HUES64 (cell line): ENCODE data around the gene B3GNT5.

Experiments used
- H3K27ac ChIP-seq: 2 replicates; pipeline ENCODE4 v1.7.0; 2013; ENCODE audit warnings: low read depth, low read length, inconsistent platforms
- H3K27me3 ChIP-seq: 2 replicates; pipeline ENCODE4 v1.6.1; 2013; ENCODE audit warnings: mild to moderate bottlenecking, low read length; ENCODE audit not compliant: insufficient read depth
- H3K36me3 ChIP-seq: 2 replicates; pipeline ENCODE4 v1.6.1; 2013; ENCODE audit warnings: mild to moderate bottlenecking, low read length; ENCODE audit not compliant: insufficient read depth
- H3K4me1 ChIP-seq: 2 replicates; pipeline ENCODE4 v1.6.1; 2013; ENCODE audit warnings: mild to moderate bottlenecking, low read length, moderate library complexity; ENCODE audit not compliant: insufficient read depth
- H3K4me3 ChIP-seq: 2 replicates; pipeline ENCODE4 v1.5.1; 2013; ENCODE audit warnings: mild to moderate bottlenecking, low read length, moderate library complexity
- H3K9ac ChIP-seq: 2 replicates; pipeline ENCODE4 v1.6.1; 2013; ENCODE audit warnings: mild to moderate bottlenecking, low read depth, low read length
- H3K9me3 ChIP-seq: 2 replicates; pipeline ENCODE4 v1.6.1; 2013; ENCODE audit warnings: low read depth, low read length; ENCODE audit not compliant: insufficient read depth
- WGBS: fragments of 150-250, 120-280 bp; methylation state at CpG from one replicate; pipeline ENCODE4 v1.1.7; 2013; ENCODE audit warnings: missing lambda C conversion rate; 5-methylcytosine and 5-hydroxymethylcytosine counted together

The B3GNT5 gene

DNA sequence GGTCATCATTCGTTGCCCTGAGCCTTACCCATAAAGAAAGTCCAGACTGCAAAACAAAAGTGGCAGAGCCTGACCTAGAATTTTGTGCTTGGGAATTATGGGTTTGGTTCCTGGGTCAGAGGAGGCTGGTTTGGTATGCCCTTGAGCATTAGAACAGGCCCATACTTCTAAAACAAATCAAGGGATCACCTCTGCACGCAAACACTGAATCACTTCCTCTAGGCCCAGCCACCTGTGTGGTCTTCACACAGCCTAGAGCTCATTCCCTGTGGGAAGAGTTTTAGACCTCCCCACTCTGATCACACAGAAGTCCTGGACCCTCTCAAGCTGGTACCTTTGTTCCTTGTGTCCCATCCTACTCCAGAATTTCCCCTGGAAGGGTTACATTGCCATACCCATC is 59.4 kb downstream of the B3GNT5 start:
- H3K27me3 ChIP-seq, result no peaks in the 10 kb centered on the region
- no peak overlapping the region for H3K4me3 ChIP-seq
- no peak overlapping the region for H3K9ac ChIP-seq
- H3K27ac ChIP-seq, result no peak overlapping the region
- WGBS, result 96% methylated on average over 2 of the region's 2 CpGs
- no peaks in the 10 kb centered on the region for H3K4me1 ChIP-seq
- H3K36me3 ChIP-seq, result peaks cover 16% of the 10 kb centered on the region
- no peaks in the 10 kb centered on the region for H3K9me3 ChIP-seq

DNA sequence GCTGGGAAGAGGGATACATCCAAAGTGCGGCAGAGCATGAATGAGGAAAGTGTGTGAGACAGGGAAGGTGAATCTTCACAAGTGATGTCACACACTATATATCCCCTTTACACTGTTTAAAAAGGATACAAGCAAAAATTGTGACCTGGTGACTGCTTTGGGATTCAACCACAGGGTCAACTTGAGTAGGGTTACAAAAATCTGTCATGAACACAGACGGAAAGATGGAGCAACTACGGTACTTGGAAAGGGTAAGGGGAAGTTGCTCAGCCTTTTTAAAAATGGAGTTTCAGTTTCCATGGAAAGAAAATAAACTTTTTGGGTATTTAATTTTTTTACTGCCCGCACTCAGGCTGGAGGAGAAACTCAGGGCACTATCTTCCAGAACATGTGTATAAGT is 60.3 kb downstream of the B3GNT5 start:
- Histone ChIP-seq H3K36me3 (peaks cover 16% of the 10 kb centered on the region), H3K4me3 (no peak overlapping the region), H3K9me3 (no peaks in the 10 kb centered on the region), H3K9ac (no peak overlapping the region), H3K4me1 (no peaks in the 10 kb centered on the region), H3K27ac (no peak overlapping the region), H3K27me3 (no peaks in the 10 kb centered on the region)
- WGBS, result 94% methylated on average over 4 of the region's 4 CpGs

DNA sequence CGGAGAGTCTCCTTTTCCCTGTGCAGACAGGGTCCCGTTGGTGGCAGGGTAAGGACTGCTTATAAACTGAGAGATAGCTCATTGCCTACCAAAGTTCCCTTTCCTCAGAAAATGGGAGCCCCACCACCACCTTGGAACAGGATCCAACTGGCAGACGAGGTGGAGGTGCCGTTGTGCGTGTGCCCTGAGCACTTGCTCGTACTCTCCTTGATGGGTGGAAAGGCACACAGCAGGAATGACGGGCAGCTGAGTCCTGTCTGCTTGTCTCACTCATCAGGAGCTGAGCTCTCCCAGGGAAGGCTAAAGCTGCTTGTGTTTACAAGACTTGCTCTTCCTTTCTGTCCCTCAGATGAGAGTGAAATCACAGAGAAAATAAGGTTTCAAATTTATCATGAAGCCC is 60.7 kb downstream of the B3GNT5 start:
- H3K4me3 ChIP-seq, result no peak overlapping the region
- peaks cover 16% of the 10 kb centered on the region for H3K36me3 ChIP-seq
- 91% methylated on average over 7 of the region's 7 CpGs for WGBS
- no peak overlapping the region for H3K27ac ChIP-seq
- H3K9me3 ChIP-seq, result no peaks in the 10 kb centered on the region
- no peak overlapping the region for H3K9ac ChIP-seq
- H3K27me3 ChIP-seq, result no peaks in the 10 kb centered on the region
- H3K4me1 ChIP-seq, result no peaks in the 10 kb centered on the region

DNA sequence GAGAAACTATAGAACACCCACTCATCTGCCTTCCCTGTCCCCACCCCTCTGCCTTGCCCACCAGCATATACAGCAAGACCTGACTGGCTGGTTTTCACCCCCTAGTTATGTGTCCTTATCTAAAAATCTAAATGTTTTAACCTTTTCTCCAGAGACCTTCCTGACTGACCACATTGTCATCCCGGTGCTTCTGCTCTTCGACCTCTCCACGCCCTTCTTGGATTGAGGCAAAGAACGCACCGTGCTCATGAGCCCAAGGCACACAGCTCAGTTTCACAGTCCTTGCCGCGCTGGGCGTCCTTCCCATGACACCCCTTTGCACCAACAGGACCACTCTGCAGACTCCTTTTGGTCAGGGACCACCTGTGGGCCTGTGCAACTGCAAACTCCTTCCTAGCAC is 62.7 kb downstream of the B3GNT5 start:
- Histone ChIP-seq H3K9ac (no peak overlapping the region), H3K36me3 (peaks cover 6% of the 10 kb centered on the region), H3K4me3 (no peak overlapping the region), H3K27me3 (no peaks in the 10 kb centered on the region), H3K27ac (no peak overlapping the region), H3K9me3 (no peaks in the 10 kb centered on the region), H3K4me1 (no peaks in the 10 kb centered on the region)
- 94% methylated on average over 8 of the region's 8 CpGs for WGBS

DNA sequence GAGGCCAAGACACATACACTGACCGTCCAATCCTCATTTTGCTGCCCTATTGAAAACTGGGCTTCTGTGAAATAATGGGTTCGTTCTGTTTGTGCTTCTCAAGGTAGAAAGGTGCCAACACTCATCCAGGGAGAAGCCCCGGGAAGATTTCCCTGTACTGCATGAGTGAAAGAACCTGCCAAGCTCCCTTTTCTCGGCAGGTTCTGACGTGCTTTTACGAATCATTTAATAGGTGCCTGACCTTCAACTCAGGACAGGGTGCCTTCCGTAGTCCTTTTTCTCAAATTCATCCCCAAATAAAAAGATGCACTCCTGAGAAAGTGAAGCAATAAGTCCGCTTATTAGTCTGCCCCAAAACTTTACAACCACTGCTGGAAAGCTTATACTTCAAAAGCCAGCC is 64.2 kb downstream of the B3GNT5 start:
- no peak overlapping the region for H3K9ac ChIP-seq
- no peaks in the 10 kb centered on the region for H3K4me1 ChIP-seq
- H3K36me3 ChIP-seq, result no peaks in the 10 kb centered on the region; the same call in 1 of the 2 replicates
- no peaks in the 10 kb centered on the region for H3K27me3 ChIP-seq
- H3K9me3 ChIP-seq, result no peaks in the 10 kb centered on the region
- no peak overlapping the region for H3K4me3 ChIP-seq
- 93% methylated on average over 8 of the region's 8 CpGs for WGBS
- no peak overlapping the region for H3K27ac ChIP-seq

DNA sequence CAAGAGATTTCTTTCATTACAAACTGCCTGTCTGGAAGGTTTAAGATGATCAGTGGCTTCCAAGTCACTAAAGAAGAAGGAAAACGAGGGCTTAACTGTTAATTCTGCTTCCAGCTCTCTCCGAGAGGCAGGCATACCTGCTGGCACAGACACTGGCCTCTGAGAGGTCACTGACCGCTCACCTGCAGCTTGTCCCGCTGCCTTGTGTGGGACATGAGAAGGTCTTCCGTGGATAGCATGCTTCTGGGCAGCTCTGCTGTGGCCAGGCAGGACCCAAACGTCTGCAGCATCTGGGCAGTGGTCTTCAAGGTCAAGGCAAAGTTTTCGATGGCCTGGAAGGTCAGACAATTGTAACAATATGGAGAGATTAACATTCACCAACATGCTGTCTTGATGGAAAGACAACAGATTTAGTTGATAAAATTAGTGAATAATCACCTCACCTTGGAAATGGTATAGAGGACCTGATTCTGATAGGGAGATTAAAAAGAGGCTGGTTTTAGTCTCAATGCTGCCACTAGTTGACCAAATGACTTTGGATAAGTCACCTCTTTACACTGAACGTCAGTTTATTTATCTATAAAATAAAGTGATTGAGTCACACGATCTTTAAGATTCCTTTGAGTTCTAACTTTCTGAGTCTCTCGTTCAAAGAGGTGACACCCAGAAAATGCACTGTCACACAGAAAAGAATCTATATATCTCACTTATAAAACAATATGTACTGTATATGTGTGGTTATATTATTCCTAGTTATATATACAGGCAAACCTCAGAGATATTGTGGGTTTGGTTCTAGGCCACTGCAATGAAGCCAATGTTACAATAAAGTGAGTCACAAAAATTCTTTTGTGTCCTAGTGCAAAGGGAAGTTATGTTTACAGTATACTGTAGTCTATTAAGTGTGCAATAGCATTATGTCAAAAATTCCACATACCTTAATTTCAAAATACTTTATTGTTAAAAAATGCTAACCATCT is 65.1 kb downstream of the B3GNT5 start:
- H3K4me3 ChIP-seq, result no peak overlapping the region
- WGBS, result 92% methylated on average over 9 of the region's 10 CpGs

DNA sequence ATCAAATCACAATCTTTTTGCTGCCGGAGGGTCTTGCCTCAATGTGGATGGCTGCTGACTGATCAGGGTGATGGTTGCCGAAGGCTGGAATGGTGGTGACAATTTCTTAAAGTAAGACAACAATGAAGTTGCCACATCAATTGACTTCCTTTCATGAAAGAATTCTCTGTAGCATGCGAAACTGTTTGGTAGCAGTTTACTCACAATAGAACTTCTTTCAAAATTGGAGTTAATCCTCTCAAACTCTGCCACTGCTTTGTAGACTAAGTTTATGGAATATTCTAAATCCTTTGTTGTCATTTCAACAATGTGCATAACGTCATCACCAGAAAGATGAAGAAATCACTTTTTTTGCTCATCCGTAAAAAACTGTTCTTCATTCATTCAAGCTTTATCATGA is 65.8 kb downstream of the B3GNT5 start:
- H3K9me3 ChIP-seq, result no peaks in the 10 kb centered on the region
- no peaks in the 10 kb centered on the region for H3K27me3 ChIP-seq
- H3K27ac ChIP-seq, result no peak overlapping the region
- H3K36me3 ChIP-seq, result peaks cover 3% of the 10 kb centered on the region; the same call in 1 of the 2 replicates
- H3K4me1 ChIP-seq, result no peaks in the 10 kb centered on the region
- H3K4me3 ChIP-seq, result no peak overlapping the region
- H3K9ac ChIP-seq, result no peak overlapping the region
- WGBS, result 88% methylated on average over 5 of the region's 5 CpGs

More for the DNA sequence above, 65.1 kb downstream of the B3GNT5 start:
- Histone ChIP-seq H3K4me1 (no peaks in the 10 kb centered on the region), H3K36me3 (peaks cover 3% of the 10 kb centered on the region; the same call in 1 of the 2 replicates), H3K27ac (no peak overlapping the region), H3K27me3 (no peaks in the 10 kb centered on the region), H3K9ac (no peak overlapping the region), H3K9me3 (no peaks in the 10 kb centered on the region)

DNA sequence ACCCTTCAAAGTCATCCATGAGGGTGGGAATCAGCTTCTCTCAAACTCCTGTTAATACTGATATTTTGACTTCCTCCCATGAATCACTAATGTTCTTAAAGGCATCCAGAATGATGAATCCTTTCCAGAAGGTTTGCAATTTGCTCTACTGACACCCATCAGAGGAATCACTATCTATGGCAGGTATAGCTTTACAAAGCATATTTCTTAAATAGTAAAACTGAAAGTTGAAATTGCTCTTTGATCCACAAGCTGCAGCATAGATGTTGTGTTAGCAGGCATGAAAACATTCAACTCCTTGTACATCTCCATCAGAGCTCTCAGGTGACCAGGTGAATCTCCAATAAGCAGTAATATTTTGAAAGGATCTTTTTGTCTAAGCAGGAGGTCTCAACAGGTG is 66.3 kb downstream of the B3GNT5 start:
- Histone ChIP-seq H3K4me1 (no peaks in the 10 kb centered on the region), H3K27ac (no peak overlapping the region), H3K27me3 (no peaks in the 10 kb centered on the region), H3K4me3 (no peak overlapping the region), H3K9ac (no peak overlapping the region), H3K9me3 (no peaks in the 10 kb centered on the region), H3K36me3 (peaks cover 3% of the 10 kb centered on the region; the same call in 1 of the 2 replicates)
